ENCODE measurements around the gene ATP2B2. TPM values are rescaled to one million over a fixed set of nuclear protein-coding genes. Genes with fewer than 3 reads are reported as not detected.
"Not testable (repeated sequence)": the region's sequence is repeated elsewhere in the genome, so short reads cannot be mapped to it uniquely, and the experiment has no call there.

Gene ATP2B2
- total RNA-seq, 4 donors from 2014 or later, result 0.09 to 0.12 TPM; not detected in 2

- ATAC-seq (ENCODE audit: low FRiP score) (no peak), DNase-seq (ENCODE audit: low spot score) (no peak)
- TF ChIP-seq, protein P1, sequence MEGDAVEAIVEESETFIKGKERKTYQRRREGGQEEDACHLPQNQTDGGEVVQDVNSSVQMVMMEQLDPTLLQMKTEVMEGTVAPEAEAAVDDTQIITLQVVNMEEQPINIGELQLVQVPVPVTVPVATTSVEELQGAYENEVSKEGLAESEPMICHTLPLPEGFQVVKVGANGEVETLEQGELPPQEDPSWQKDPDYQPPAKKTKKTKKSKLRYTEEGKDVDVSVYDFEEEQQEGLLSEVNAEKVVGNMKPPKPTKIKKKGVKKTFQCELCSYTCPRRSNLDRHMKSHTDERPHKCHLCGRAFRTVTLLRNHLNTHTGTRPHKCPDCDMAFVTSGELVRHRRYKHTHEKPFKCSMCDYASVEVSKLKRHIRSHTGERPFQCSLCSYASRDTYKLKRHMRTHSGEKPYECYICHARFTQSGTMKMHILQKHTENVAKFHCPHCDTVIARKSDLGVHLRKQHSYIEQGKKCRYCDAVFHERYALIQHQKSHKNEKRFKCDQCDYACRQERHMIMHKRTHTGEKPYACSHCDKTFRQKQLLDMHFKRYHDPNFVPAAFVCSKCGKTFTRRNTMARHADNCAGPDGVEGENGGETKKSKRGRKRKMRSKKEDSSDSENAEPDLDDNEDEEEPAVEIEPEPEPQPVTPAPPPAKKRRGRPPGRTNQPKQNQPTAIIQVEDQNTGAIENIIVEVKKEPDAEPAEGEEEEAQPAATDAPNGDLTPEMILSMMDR (IDR thresholded peaks at IDR 0.05), result no peak
Observed at GRCh38 chr3:10546820-10547263, 41.5 kb upstream of the ATP2B2 start.

- no peak for DNase-seq (ENCODE audit: low spot score)
Observed at GRCh38 chr3:10546181-10546624, 40.8 kb upstream of the ATP2B2 start.

DNA sequence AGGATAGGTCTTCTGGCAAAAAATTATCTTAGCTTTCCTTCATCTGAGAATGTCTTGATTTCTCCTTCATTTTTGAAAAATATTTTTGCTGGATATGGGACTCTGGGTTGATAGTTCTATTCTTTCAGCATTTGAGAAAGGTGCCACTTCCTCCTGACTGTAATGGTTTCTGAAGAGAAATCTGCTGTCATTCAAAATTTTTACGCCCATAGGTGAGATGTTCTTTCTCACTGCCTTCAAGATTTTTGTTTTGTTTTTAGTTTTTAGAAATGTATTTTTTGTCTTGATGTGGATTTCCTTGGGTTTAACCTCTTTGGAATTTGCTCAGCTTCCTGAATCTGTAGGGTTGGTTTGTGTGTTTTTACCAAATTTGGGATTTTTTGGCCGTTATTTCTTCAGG is 37.1 kb upstream of the ATP2B2 start:
- TF ChIP-seq, protein P1 (IDR thresholded peaks at IDR 0.05), result no peak
- ATAC-seq (ENCODE audit: low FRiP score) (no peak), DNase-seq (ENCODE audit: low spot score) (no peak)

More at GRCh38 chr3:10546181-10546624, 40.8 kb upstream of the ATP2B2 start:
- ATAC-seq (ENCODE audit: low FRiP score), result no peak
- TF ChIP-seq, protein P1 (IDR thresholded peaks at IDR 0.05), result no peak

DNA sequence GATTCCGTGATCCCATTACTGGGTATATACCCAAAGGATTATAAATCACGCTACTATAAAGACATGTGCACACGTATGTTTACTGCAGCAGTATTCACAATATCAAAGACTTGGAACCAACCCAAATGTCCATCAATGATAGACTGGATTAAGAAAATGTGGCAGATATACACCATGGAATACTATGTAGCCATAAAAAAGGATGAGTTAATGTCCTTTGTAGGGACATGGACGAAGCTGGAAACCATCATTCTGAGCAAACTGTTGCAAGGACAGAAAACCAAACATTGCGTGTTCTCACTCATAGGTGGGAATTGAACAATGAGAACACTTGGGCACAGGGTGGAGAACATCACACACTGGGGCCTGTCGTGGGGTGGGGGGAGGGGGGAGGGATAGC is 35.0 kb upstream of the ATP2B2 start:
- not testable (repeated sequence) for DNase-seq (ENCODE audit: low spot score); ATAC-seq (ENCODE audit: low FRiP score)

- ATAC-seq (ENCODE audit: low FRiP score), result no peak
- TF ChIP-seq, protein P1 (IDR thresholded peaks at IDR 0.05), result no peak
- DNase-seq (ENCODE audit: low spot score), result no peak
Observed at GRCh38 chr3:10534066-10534465, 28.7 kb upstream of the ATP2B2 start.

DNA sequence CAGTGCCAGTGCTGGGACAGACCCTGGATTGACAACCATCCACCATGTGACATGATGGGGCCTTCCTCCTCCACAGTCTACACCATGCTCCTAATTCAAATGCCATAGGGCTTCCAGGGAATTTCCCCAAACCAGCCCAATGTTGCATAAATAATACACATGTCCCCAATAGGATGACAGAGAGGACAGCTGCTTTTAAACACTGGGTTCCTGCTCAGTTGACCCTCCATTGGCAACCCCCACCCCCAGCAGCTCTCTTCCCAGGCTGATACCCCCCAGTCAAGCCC is 28.3 kb upstream of the ATP2B2 start:
- ATAC-seq (ENCODE audit: low FRiP score) (no peak), DNase-seq (ENCODE audit: low spot score) (no peak)
- TF ChIP-seq, protein P1 (IDR thresholded peaks at IDR 0.05), result no peak

- TF ChIP-seq, protein P1 (IDR thresholded peaks at IDR 0.05), result no peak
- ATAC-seq (ENCODE audit: low FRiP score) (no peak), DNase-seq (ENCODE audit: low spot score) (no peak)
Observed at GRCh38 chr3:10532939-10533736, 27.8 kb upstream of the ATP2B2 start.
